ENCODE measurements around the gene SSTR5.
"Not testable (repeated sequence)": the region's sequence is repeated elsewhere in the genome, so short reads cannot be mapped to it uniquely, and the experiment has no call there.

Gene SSTR5

GRCh38 chr16:1082266-1082951 is 9.9 kb downstream of the SSTR5 start:
- Histone ChIP-seq H3K4me3 (ENCODE audit: low read depth in 1 of 2, low read length in 1 of 2) (no peak overlapping the region), H3K4me1 (ENCODE audit: control insufficient read depth in 1 of 2, insufficient read depth in 1 of 2, low read depth in 1 of 2, low read length in 1 of 2) (no peaks in the 10 kb centered on the region), H3K27ac (no peak overlapping the region), H3K36me3 (no peaks in the 10 kb centered on the region), H3K9me3 (no peaks in the 10 kb centered on the region), H3K27me3 (peaks cover 48% of the 10 kb centered on the region)
- no peak for TF ChIP-seq CTCF (IDR thresholded peaks at IDR 0.05)

- Histone ChIP-seq H3K4me1 (ENCODE audit: control insufficient read depth in 1 of 2, insufficient read depth in 1 of 2, low read depth in 1 of 2, low read length in 1 of 2) (no peaks in the 10 kb centered on the region), H3K36me3 (no peaks in the 10 kb centered on the region), H3K27me3 (peaks cover 43% of the 10 kb centered on the region), H3K4me3 (ENCODE audit: low read depth in 1 of 2, low read length in 1 of 2) (no peak overlapping the region), H3K27ac (no peak overlapping the region), H3K9me3 (no peaks in the 10 kb centered on the region)
- TF ChIP-seq CTCF (IDR thresholded peaks at IDR 0.05), result no peak
Observed at GRCh38 chr16:1082952-1083675, 10.6 kb downstream of the SSTR5 start.

GRCh38 chr16:1084971-1085370 is 12.4 kb downstream of the SSTR5 start:
- no peak overlapping the region for H3K4me3 ChIP-seq (ENCODE audit: low read depth in 1 of 2, low read length in 1 of 2)
- H3K9me3 ChIP-seq, result no peaks in the 10 kb centered on the region
- TF ChIP-seq CTCF (IDR thresholded peaks at IDR 0.05), result no peak
- no peaks in the 10 kb centered on the region for H3K4me1 ChIP-seq (ENCODE audit: control insufficient read depth in 1 of 2, insufficient read depth in 1 of 2, low read depth in 1 of 2, low read length in 1 of 2)
- peaks cover 50% of the 10 kb centered on the region for H3K27me3 ChIP-seq
- H3K36me3 ChIP-seq, result no peaks in the 10 kb centered on the region
- no peak overlapping the region for H3K27ac ChIP-seq

- not testable (repeated sequence) for H3K36me3 ChIP-seq; H3K27ac ChIP-seq; H3K4me1 ChIP-seq (ENCODE audit: control insufficient read depth in 1 of 2, insufficient read depth in 1 of 2, low read depth in 1 of 2, low read length in 1 of 2); H3K9me3 ChIP-seq; H3K4me3 ChIP-seq (ENCODE audit: low read depth in 1 of 2, low read length in 1 of 2)
- H3K27me3 ChIP-seq, result peaks cover 49% of the 10 kb centered on the region
Observed at GRCh38 chr16:1086443-1086842, 13.9 kb downstream of the SSTR5 start.

GRCh38 chr16:1088295-1089170 is 16.0 kb downstream of the SSTR5 start:
- Histone ChIP-seq H3K4me3 (ENCODE audit: low read depth in 1 of 2, low read length in 1 of 2) (no peak overlapping the region), H3K27ac (no peak overlapping the region), H3K27me3 (peaks cover 33% of the 10 kb centered on the region)

More at GRCh38 chr16:1088295-1089170, 16.0 kb downstream of the SSTR5 start:
- Histone ChIP-seq H3K9me3 (no peaks in the 10 kb centered on the region), H3K36me3 (no peaks in the 10 kb centered on the region), H3K4me1 (ENCODE audit: control insufficient read depth in 1 of 2, insufficient read depth in 1 of 2, low read depth in 1 of 2, low read length in 1 of 2) (no peaks in the 10 kb centered on the region)
- TF ChIP-seq CTCF (IDR thresholded peaks at IDR 0.05), result no peak
